NAMALWA (cell line): ENCODE measurements around the gene PCGF1.
"Not testable (repeated sequence)": the region's sequence is repeated elsewhere in the genome, so short reads cannot be mapped to it uniquely, and the experiment has no call there.

Experiments
- DNase-seq: peaks from one replicate; pipeline ENCODE4 v3.0.0-alpha.2; 2015; ENCODE audit warnings: low spot score

The PCGF1 gene

GRCh38 chr2:74499267-74499939 is 8.1 kb downstream of the PCGF1 start, which contains the start of gene LBX2:
TSS of gene LBX2 (minus strand) at chr2:74499603. CDS start at chr2:74499537, 66 bp downstream.
- DNase-seq: no peak

- DNase-seq: no peak
These were observed 8.8 kb downstream of the PCGF1 start for GRCh38 chr2:74498500-74499266.

GRCh38 chr2:74497777-74498499 is 9.6 kb downstream of the PCGF1 start:
- DNase-seq: no peak

- DNase-seq: no peak
These were observed 10.3 kb downstream of the PCGF1 start for GRCh38 chr2:74496997-74497776.

- no peak for DNase-seq
These were observed 12.1 kb downstream of the PCGF1 start for GRCh38 chr2:74495440-74495839.

GRCh38 chr2:74493546-74493945 is 13.9 kb downstream of the PCGF1 start:
- no peak for DNase-seq

GRCh38 chr2:74491648-74492544 is 15.6 kb downstream of the PCGF1 start:
- no peak for DNase-seq

- no peak for DNase-seq
These were observed 17.6 kb downstream of the PCGF1 start for GRCh38 chr2:74489906-74490305.

- DNase-seq: no peak
These were observed 18.6 kb downstream of the PCGF1 start for GRCh38 chr2:74488643-74489481.

GRCh38 chr2:74486141-74486540 is 21.4 kb downstream of the PCGF1 start:
- DNase-seq: no peak

GRCh38 chr2:74483675-74484164 is 23.8 kb downstream of the PCGF1 start:
- DNase-seq: not testable (repeated sequence)

- DNase-seq: peak; percentile 95
These were observed 24.5 kb downstream of the PCGF1 start, which contains the start of the genes CCDC142 and TTC31 for GRCh38 chr2:74482801-74483674. TSS of gene CCDC142 (minus strand) at chr2:74482998. CDS start at chr2:74482837, 161 bp downstream. TSS of gene TTC31 (plus strand) at chr2:74483081. CDS start at chr2:74483096, 15 bp downstream.

GRCh38 chr2:74481961-74482800 is 25.3 kb downstream of the PCGF1 start:
- peak; percentile 65 for DNase-seq

- no peak for DNase-seq
These were observed 26.1 kb downstream of the PCGF1 start for GRCh38 chr2:74481431-74481830.

GRCh38 chr2:74474899-74475298 is 32.6 kb downstream of the PCGF1 start:
- no peak for DNase-seq

GRCh38 chr2:74474481-74474880 is 33.0 kb downstream of the PCGF1 start:
- DNase-seq: no peak

GRCh38 chr2:74472945-74473258 is 34.6 kb downstream of the PCGF1 start:
- no peak for DNase-seq
